Fibroblast of the aortic adventitia (primary cell): ENCODE results near the gene AK4. TPM values are rescaled to one million over a fixed set of nuclear protein-coding genes. Genes with fewer than 3 reads are reported as not detected.

Experiments
- DNase-seq: peaks from one replicate; pipeline ENCODE4 v3.0.0-alpha.2; 2010; ENCODE audit warnings: low read depth
- H3K4me3 ChIP-seq: 2 replicates; pipeline ENCODE4 v1.5.1; 2011; ENCODE audit warnings: low read depth, mild to moderate bottlenecking, control low read depth, low read length, moderate library complexity
- CTCF ChIP-seq: IDR thresholded peaks from 2 replicates; pipeline ENCODE4 v1.5.1; 2011; ENCODE audit warnings: mild to moderate bottlenecking, low read length, control low read depth, inconsistent platforms; ENCODE audit not compliant: insufficient read depth
- total RNA-seq: library from RNA; depleted of rRNA; stranded (reverse); fragments of >200 nt; gene quantifications from 2 replicates; pipeline ENCODE4 v1.2.3, GENCODE V29; 2012; ENCODE audit warnings: low replicate concordance

Gene AK4
- total RNA-seq, 1 donor: 10.6 TPM

GRCh38 chr1:65206836-65207235 is 58.8 kb downstream of the AK4 start:
- H3K4me3 ChIP-seq: no peak overlapping the region
- no peak for DNase-seq
- TF ChIP-seq CTCF: no peak

- no peak for DNase-seq
- H3K4me3 ChIP-seq: no peak overlapping the region
- TF ChIP-seq CTCF: no peak
These were observed 59.3 kb downstream of the AK4 start for GRCh38 chr1:65207317-65207716.

GRCh38 chr1:65208563-65208973 is 60.6 kb downstream of the AK4 start:
- TF ChIP-seq CTCF: no peak
- no peak overlapping the region for H3K4me3 ChIP-seq
- no peak for DNase-seq

GRCh38 chr1:65209005-65209885 is 61.2 kb downstream of the AK4 start:
- TF ChIP-seq CTCF: peak; percentile 64
- no peak overlapping the region for H3K4me3 ChIP-seq
- DNase-seq: peak; percentile 67

- TF ChIP-seq CTCF: no peak
- DNase-seq: no peak
- no peak overlapping the region for H3K4me3 ChIP-seq
These were observed 62.3 kb downstream of the AK4 start for GRCh38 chr1:65210325-65210724.

DNA sequence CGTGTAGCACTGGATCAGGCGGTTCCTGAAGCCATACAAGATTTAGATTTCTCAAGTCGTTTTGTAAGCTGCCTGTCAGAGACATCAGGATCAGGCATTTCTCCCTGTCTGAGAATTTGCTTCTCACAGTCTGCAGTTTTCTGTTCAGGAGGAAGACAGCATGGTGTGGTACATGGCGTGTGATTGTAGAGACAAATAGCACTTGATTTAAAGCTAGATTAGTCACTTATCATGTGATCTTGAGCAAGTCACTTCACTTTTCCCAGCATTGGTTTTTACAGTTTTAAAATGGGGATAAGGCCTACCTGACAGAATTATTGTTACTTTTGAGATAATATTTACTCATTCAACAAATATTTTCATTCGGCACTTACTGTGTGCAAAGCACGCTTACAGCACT is 63.3 kb downstream of the AK4 start:
- no peak overlapping the region for H3K4me3 ChIP-seq
- TF ChIP-seq CTCF: no peak
- no peak for DNase-seq
